H1 (cell line): ENCODE measurements around the gene MOCS1. TPM values are rescaled to one million over a fixed set of nuclear protein-coding genes. Genes with fewer than 3 reads are reported as not detected.
A peak's percentile ranks its signal among the peaks of the same experiment; 100 is the strongest.

Experiments used
- CTCF ChIA-PET: fragments of 300-600 bp; sonication (Branson Sonifier 250); formaldehyde crosslinking; loops from one replicate; lab custom pipeline; 2021; ENCODE audit not compliant: partially characterized antibody; lab: Charles Lee
- POLR2A ChIA-PET: fragments of 300-600 bp; sonication (Branson Sonifier 250); formaldehyde crosslinking; loops from one replicate; lab custom pipeline; 2021; ENCODE audit warnings: inconsistent platforms; ENCODE audit not compliant: partially characterized antibody; lab: Charles Lee
- DNase-seq, 2 experiments: peaks; one replicate each; pipeline versions ENCODE4 v3.0.0 to v3.0.0-alpha.2; 2010 to 2022; ENCODE audit warnings: low spot score in 2 of 2, low read depth in 1 of 2, mixed read lengths in 1 of 2
- FAIRE-seq: peaks from 2 replicates; lab custom pipeline; 2011; peaks lifted over from hg19 to GRCh38; lab: Jason Lieb, UNC
- H2AFZ ChIP-seq: 2 replicates; pipeline ENCODE4 v1.8.1; 2012; ENCODE audit warnings: low read length, inconsistent platforms
- H2AK5ac ChIP-seq: 2 replicates; pipeline ENCODE4 v1.6.1; 2013; ENCODE audit warnings: low read depth, low read length
- H2BK120ac ChIP-seq: replicated peaks from 2 replicates; pipeline ENCODE3; 2013; ENCODE audit warnings: low read depth, low read length, inconsistent platforms
- H2BK12ac ChIP-seq: 2 replicates; pipeline ENCODE4 v1.6.1; 2013; ENCODE audit warnings: low read depth, low read length
- H2BK15ac ChIP-seq: 2 replicates; pipeline ENCODE4 v1.6.1; 2013; ENCODE audit warnings: low read length
- H2BK20ac ChIP-seq: 2 replicates; pipeline ENCODE4 v1.6.1; 2013; ENCODE audit warnings: low read length
- H2BK5ac ChIP-seq: 2 replicates; pipeline ENCODE4 v1.6.1; 2013; ENCODE audit warnings: low read depth, low read length
- H3K14ac ChIP-seq: 2 replicates; pipeline ENCODE4 v1.6.1; 2013; ENCODE audit warnings: inconsistent platforms; ENCODE audit not compliant: insufficient read length
- H3K18ac ChIP-seq: 2 replicates; pipeline ENCODE4 v1.6.1; 2013; ENCODE audit warnings: low read length; ENCODE audit errors: extremely low read depth
- H3K23ac ChIP-seq: 2 replicates; pipeline ENCODE4 v1.6.1; 2013; ENCODE audit warnings: inconsistent platforms; ENCODE audit not compliant: insufficient read length
- H3K23me2 ChIP-seq: 2 replicates; pipeline ENCODE4 v1.6.1; 2013; ENCODE audit warnings: low read depth, low read length
- H3K27ac ChIP-seq: 2 replicates; pipeline ENCODE4 v1.6.1; 2011; ENCODE audit warnings: low read depth, low read length, inconsistent platforms
- H3K27me3 ChIP-seq, 4 experiments: replicated peaks in 1 of 4; 1 replicate in 1 of 4; 2 replicates in 3 of 4; pipeline versions ENCODE4 v1.6.1 to v1.8.1; 2011 to 2013; ENCODE audit warnings: low read length in 3 of 4, mild to moderate bottlenecking in 3 of 4, inconsistent platforms in 2 of 4, mixed read lengths in 2 of 4, moderate library complexity in 1 of 4; ENCODE audit not compliant: control insufficient read depth in 3 of 4, insufficient read depth in 3 of 4; ENCODE audit errors: extremely low read depth in 1 of 4
- H3K36me3 ChIP-seq, 4 experiments: 2 replicates each; pipeline versions ENCODE4 v1.6.1 to v1.8.1; 2011 to 2013; ENCODE audit warnings: mild to moderate bottlenecking in 4 of 4, low read length in 3 of 4, moderate library complexity in 2 of 4, control low read depth in 1 of 4, inconsistent platforms in 1 of 4; ENCODE audit not compliant: insufficient read depth in 4 of 4, control insufficient read depth in 2 of 4
- H3K4ac ChIP-seq: replicated peaks from 2 replicates; pipeline ENCODE3; 2013; ENCODE audit warnings: low read length, low read depth, mixed read lengths, inconsistent platforms; ENCODE audit not compliant: insufficient read length
- H3K4me1 ChIP-seq, 4 experiments: replicated peaks in 1 of 4; 1 replicate in 1 of 4; 2 replicates in 3 of 4; pipeline versions ENCODE4 v1.6.1 to v1.8.1; 2011 to 2013; ENCODE audit warnings: low read length in 3 of 4, inconsistent platforms in 2 of 4, mixed read lengths in 1 of 4; ENCODE audit not compliant: insufficient read depth in 4 of 4, control insufficient read depth in 3 of 4
- H3K4me2 ChIP-seq, 2 experiments: 2 replicates each; pipeline versions ENCODE4 v1.6.1 to v1.8.1; 2011 to 2013; ENCODE audit warnings: low read depth in 2 of 2, low read length in 2 of 2, control low read depth in 1 of 2, inconsistent platforms in 1 of 2, mild to moderate bottlenecking in 1 of 2; ENCODE audit not compliant: insufficient read depth in 1 of 2
- H3K4me3 ChIP-seq, 4 experiments: fragments of 200-600, 300-600 bp in 1 of 4; sonication (generic), shearing (Covaris generic), sonication (Bioruptor Twin) in 1 of 4; 2 replicates each; pipeline versions ENCODE4 v1.5.1 to v1.8.1; 2011 to 2016; ENCODE audit warnings: low read length in 4 of 4, low read depth in 3 of 4, control low read depth in 2 of 4, inconsistent platforms in 2 of 4, mild to moderate bottlenecking in 2 of 4, mixed read lengths in 1 of 4, moderate library complexity in 1 of 4; ENCODE audit not compliant: insufficient read depth in 2 of 4; ENCODE audit errors: extremely low read depth in 1 of 4
- H3K56ac ChIP-seq: replicated peaks from 2 replicates; pipeline ENCODE3; 2013; ENCODE audit warnings: low read depth, mild to moderate bottlenecking, mixed read lengths, low read length, inconsistent platforms; ENCODE audit not compliant: insufficient read length
- H3K79me1 ChIP-seq: 2 replicates; pipeline ENCODE4 v1.6.1; 2013; ENCODE audit warnings: low read depth, low read length, control low read depth
- H3K79me2 ChIP-seq, 2 experiments: 2 replicates each; pipeline versions ENCODE4 v1.6.1 to v1.8.1; 2012 to 2013; ENCODE audit warnings: low read length in 2 of 2, mild to moderate bottlenecking in 2 of 2, inconsistent platforms in 1 of 2; ENCODE audit not compliant: insufficient read depth in 2 of 2, control insufficient read depth in 1 of 2
- H3K9ac ChIP-seq, 4 experiments: replicated peaks in 1 of 4; 1 replicate in 1 of 4; 2 replicates in 3 of 4; pipeline versions ENCODE4 v1.6.1 to v1.8.1; 2011 to 2013; ENCODE audit warnings: low read depth in 3 of 4, low read length in 3 of 4, control low read depth in 2 of 4, mild to moderate bottlenecking in 2 of 4, moderate library complexity in 2 of 4, inconsistent platforms in 1 of 4; ENCODE audit errors: extremely low read depth in 1 of 4
- H3K9me3 ChIP-seq, 2 experiments: 2 replicates each; pipeline versions ENCODE4 v1.6.1 to v1.8.1; 2012 to 2013; ENCODE audit warnings: mild to moderate bottlenecking in 2 of 2, moderate library complexity in 2 of 2, control low read depth in 1 of 2, inconsistent platforms in 1 of 2, low read depth in 1 of 2, low read length in 1 of 2, mixed read lengths in 1 of 2; ENCODE audit not compliant: insufficient read depth in 2 of 2
- H4K20me1 ChIP-seq, 2 experiments: replicated peaks in 1 of 2; 2 replicates each; pipeline versions ENCODE3 to v1.8.1; 2011 to 2013; ENCODE audit warnings: inconsistent platforms in 2 of 2, low read length in 2 of 2, mild to moderate bottlenecking in 1 of 2; ENCODE audit not compliant: insufficient read depth in 2 of 2, control insufficient read depth in 1 of 2
- H4K5ac ChIP-seq: 2 replicates; pipeline ENCODE4 v1.6.1; 2013; ENCODE audit warnings: low read length, low read depth, mixed read lengths, inconsistent platforms; ENCODE audit not compliant: insufficient read length
- H4K8ac ChIP-seq: 2 replicates; pipeline ENCODE4 v1.8.0; 2013; ENCODE audit warnings: mild to moderate bottlenecking, moderate library complexity, low read length, inconsistent platforms; ENCODE audit not compliant: insufficient read depth; ENCODE audit errors: extremely low read depth
- H4K91ac ChIP-seq: replicated peaks from 2 replicates; pipeline ENCODE3; 2013; ENCODE audit warnings: low read length, mixed read lengths, inconsistent platforms; ENCODE audit not compliant: insufficient read length
- CHD1 ChIP-seq: IDR thresholded peaks from 2 replicates; pipeline ENCODE4 v1.6.1; 2012; ENCODE audit warnings: low read depth, low read length, improper control_type of control experiment
- GTF2F1 ChIP-seq: IDR thresholded peaks from 2 replicates; pipeline ENCODE4 v1.6.1; 2012; ENCODE audit warnings: low read depth, low read length, improper control_type of control experiment, borderline replicate concordance
- HDAC6 ChIP-seq: IDR thresholded peaks from one replicate; pipeline ENCODE4 v1.7.1; 2012; ENCODE audit warnings: low read depth, mild to moderate bottlenecking, inconsistent platforms, low read length, moderate library complexity
- KDM4A ChIP-seq: IDR thresholded peaks from one replicate; pipeline ENCODE4 v1.7.1; 2012; ENCODE audit warnings: low read depth, mild to moderate bottlenecking, moderate library complexity, low read length, inconsistent platforms; ENCODE audit not compliant: severe bottlenecking
- NRF1 ChIP-seq: IDR thresholded peaks from 2 replicates; pipeline ENCODE4 v1.6.1; 2011; ENCODE audit warnings: mild to moderate bottlenecking, low read depth, low read length, improper control_type of control experiment
- YY1 ChIP-seq: IDR thresholded peaks from 2 replicates; pipeline ENCODE4 v1.6.1; 2011; ENCODE audit warnings: low read depth, mild to moderate bottlenecking, low read length
- WGBS, 2 experiments: shearing (Covaris generic) in 1 of 2; methylation state at CpG; one replicate each; pipeline versions ENCODE4 v1.1.6 to v1.1.7; 2013 to 2015; ENCODE audit warnings: low lambda C conversion rate in 2 of 2, mixed read lengths in 2 of 2, inconsistent platforms in 1 of 2, low coverage in 1 of 2, missing lambda C conversion rate in 1 of 2; ENCODE audit not compliant: insufficient replicate concordance in 2 of 2, insufficient coverage in 1 of 2, insufficient read length in 1 of 2; ENCODE audit errors: extremely low coverage in 1 of 2, missing lambda C conversion rate in 1 of 2; 5-methylcytosine and 5-hydroxymethylcytosine counted together
- polyA plus RNA-seq, 7 experiments: library from polyadenylated mRNA; depleted of rRNA in 3 of 7; stranded (reverse) in 5 of 7; unstranded in 2 of 7; fragments of >200 nt in 5 of 7; fragments of 200-250 nt in 2 of 7; gene quantifications; 1 replicate in 5 of 7; 2 replicates in 1 of 7; 4 replicates in 1 of 7; pipeline versions ENCODE4 v1.2.1 to v1.2.3, GENCODE V29; 2011 to 2013; ENCODE audit warnings: missing spikeins in 2 of 7, mixed read lengths in 2 of 7
- total RNA-seq: library from RNA; stranded (reverse); fragmentation: NEBNext Ultra II Directional; extraction: Animal tissue kit (Norgen Biotek cat#: 25700); gene quantifications from 2 replicates; pipeline ENCODE4 v1.2.1, GENCODE V29; 2021
- TF ChIP-seq, protein P1 (sequence below): IDR thresholded peaks from 2 replicates; pipeline ENCODE4 v1.6.1; 2012; ENCODE audit warnings: inconsistent platforms
- TF ChIP-seq, protein P2 (sequence below): IDR thresholded peaks from 2 replicates; pipeline ENCODE4 v1.6.1; 2012; ENCODE audit warnings: low read length, inconsistent platforms

The MOCS1 gene
- total and polyA plus RNA-seq, 2 of the 8 experiments (the other 6 are each of a cell fraction or from before 2014, with no cell fraction given) = 13.4 to 19.7 TPM

DNA sequence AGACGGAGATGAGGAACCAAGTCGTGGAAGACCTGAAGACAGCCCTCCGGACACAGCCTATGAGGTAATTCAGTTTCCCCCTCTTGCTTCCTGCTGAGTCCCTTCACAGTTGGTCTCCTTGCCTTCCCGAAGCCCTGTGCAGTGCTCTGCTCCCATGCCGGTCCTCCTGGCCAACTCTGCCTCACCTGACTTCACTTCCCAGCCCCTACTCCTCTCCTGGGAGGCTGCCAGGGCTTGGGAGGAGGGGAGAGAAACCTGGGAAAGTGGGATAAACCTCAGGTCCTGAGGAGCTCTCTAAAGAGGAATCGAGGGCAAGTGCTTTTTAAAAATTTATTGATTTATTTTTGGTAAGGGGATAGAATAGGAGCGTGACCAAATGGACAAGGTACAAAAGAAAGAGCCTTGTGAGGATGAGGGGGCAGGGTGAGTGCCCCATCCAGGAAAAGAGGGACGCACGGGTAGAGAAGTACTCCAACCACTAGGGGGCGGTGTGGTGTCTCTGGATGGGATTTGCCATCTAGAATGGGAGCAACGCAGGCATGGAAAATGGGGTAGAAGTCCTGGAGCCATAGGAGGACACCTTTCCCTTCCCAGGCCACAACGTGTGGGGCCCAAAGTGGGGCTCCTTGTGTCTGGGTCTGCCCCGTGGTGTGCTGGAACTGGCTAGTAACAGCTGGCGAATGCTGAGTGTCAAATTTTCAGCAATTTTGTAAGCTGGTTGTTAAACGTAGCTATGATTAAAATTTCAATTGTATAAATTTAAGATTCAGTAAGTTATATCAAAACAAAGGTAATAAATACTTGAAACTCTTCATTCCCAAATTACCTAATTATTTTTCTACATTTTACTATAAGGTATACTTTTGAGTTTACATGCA lies 69.0 kb downstream of the MOCS1 start:
- 0 out of 2 replicates have a peak overlapping the region, but pooled peaks have one; percentile 15 for H2BK20ac ChIP-seq
- no peaks in the 10 kb centered on the region for H3K36me3 ChIP-seq
- no peak overlapping the region for H2BK5ac ChIP-seq
- no peak overlapping the region for H3K56ac ChIP-seq
- H3K4ac ChIP-seq = peak overlapping the region; percentile 21
- DNase-seq (peak; percentile 13 to 95), FAIRE-seq (peak; percentile 86)
- no peak overlapping the region for H3K23ac ChIP-seq
- peaks cover 0 to 6% (median 3%) of the 10 kb centered on the region in 4 experiments; a peak in 3 of 7 replicates for H3K4me1 ChIP-seq
- H3K4me2 ChIP-seq = no peak overlapping the region
- no peak overlapping the region for H3K27ac ChIP-seq
- no peak overlapping the region for H3K18ac ChIP-seq
- H3K27me3 ChIP-seq = no peaks in the 10 kb centered on the region
- peak overlapping the region; percentile 67 for H4K91ac ChIP-seq
- no peaks in the 10 kb centered on the region for H3K79me2 ChIP-seq
- no peak overlapping the region for H3K4me3 ChIP-seq
- no peaks in the 10 kb centered on the region for H4K20me1 ChIP-seq
- H4K8ac ChIP-seq = peak overlapping the region; percentile 58; the same call in 1 of the 2 replicates
- ChIA-PET CTCF (interaction anchor here (0.6 to 10.1 kb wide), 58 partner anchors 8 to 526 kb away, joined by 3 to 118 read pairs (median 4); partner anchors contain the start of gene KIF6), POLR2A (no interaction called here)
- H4K5ac ChIP-seq = no peak overlapping the region
- H2BK15ac ChIP-seq = peak overlapping the region; percentile 88; the same call in 1 of the 2 replicates
- H2BK120ac ChIP-seq = no peak overlapping the region
- H3K79me1 ChIP-seq = no peaks in the 10 kb centered on the region
- H2AK5ac ChIP-seq = no peak overlapping the region
- H2AFZ ChIP-seq = no peak overlapping the region
- peak overlapping the region; percentile 90; the same call in 1 of the 2 replicates for H2BK12ac ChIP-seq
- H3K9ac ChIP-seq = no peak overlapping the region
- no peak overlapping the region for H3K14ac ChIP-seq
- no peaks in the 10 kb centered on the region for H3K23me2 ChIP-seq
- WGBS, 2 experiments = 66 to 100% methylated on average over 1 to 15 of the region's 15 CpGs
- no peaks in the 10 kb centered on the region for H3K9me3 ChIP-seq
- TF ChIP-seq CHD1 (no peak), HDAC6 (no peak), YY1 (peak; percentile 81), NRF1 (no peak), GTF2F1 (no peak), KDM4A (no peak)
- TF ChIP-seq, protein P1, sequence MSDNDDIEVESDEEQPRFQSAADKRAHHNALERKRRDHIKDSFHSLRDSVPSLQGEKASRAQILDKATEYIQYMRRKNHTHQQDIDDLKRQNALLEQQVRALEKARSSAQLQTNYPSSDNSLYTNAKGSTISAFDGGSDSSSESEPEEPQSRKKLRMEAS = no peak
- TF ChIP-seq, protein P2, sequence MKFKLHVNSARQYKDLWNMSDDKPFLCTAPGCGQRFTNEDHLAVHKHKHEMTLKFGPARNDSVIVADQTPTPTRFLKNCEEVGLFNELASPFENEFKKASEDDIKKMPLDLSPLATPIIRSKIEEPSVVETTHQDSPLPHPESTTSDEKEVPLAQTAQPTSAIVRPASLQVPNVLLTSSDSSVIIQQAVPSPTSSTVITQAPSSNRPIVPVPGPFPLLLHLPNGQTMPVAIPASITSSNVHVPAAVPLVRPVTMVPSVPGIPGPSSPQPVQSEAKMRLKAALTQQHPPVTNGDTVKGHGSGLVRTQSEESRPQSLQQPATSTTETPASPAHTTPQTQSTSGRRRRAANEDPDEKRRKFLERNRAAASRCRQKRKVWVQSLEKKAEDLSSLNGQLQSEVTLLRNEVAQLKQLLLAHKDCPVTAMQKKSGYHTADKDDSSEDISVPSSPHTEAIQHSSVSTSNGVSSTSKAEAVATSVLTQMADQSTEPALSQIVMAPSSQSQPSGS = 0 out of 2 replicates have a peak, but pooled peaks have one; percentile 29
